ENCODE measurements around the gene RBM45.

Gene RBM45

GRCh38 chr2:178163911-178164310, 51.7 kb downstream of the RBM45 start:
- Mint-ChIP-seq H3K27ac (no peak overlapping the region), H3K36me3 (ENCODE audit: low read depth) (no peaks in the 10 kb centered on the region), H3K27me3 (ENCODE audit: low read depth) (peaks cover 25% of the 10 kb centered on the region), H3K4me1 (ENCODE audit: low read depth) (peaks cover 2% of the 10 kb centered on the region), H3K9me3 (no peaks in the 10 kb centered on the region), H3K4me3 (no peak overlapping the region)

GRCh38 chr2:178173657-178174056, 61.4 kb downstream of the RBM45 start:
- H3K27me3 Mint-ChIP-seq (ENCODE audit: low read depth) = peaks cover 21% of the 10 kb centered on the region

GRCh38 chr2:178177066-178177679, 64.9 kb downstream of the RBM45 start:
- no peak overlapping the region for H3K27ac Mint-ChIP-seq
- no peaks in the 10 kb centered on the region for H3K9me3 Mint-ChIP-seq
- H3K4me1 Mint-ChIP-seq (ENCODE audit: low read depth) = no peaks in the 10 kb centered on the region
- H3K27me3 Mint-ChIP-seq (ENCODE audit: low read depth) = peaks cover 15% of the 10 kb centered on the region
- H3K4me3 Mint-ChIP-seq = no peak overlapping the region
- no peaks in the 10 kb centered on the region for H3K36me3 Mint-ChIP-seq (ENCODE audit: low read depth)

More at GRCh38 chr2:178173657-178174056, 61.4 kb downstream of the RBM45 start:
- no peak overlapping the region for H3K27ac Mint-ChIP-seq
- H3K9me3 Mint-ChIP-seq = no peaks in the 10 kb centered on the region
- no peak overlapping the region for H3K4me3 Mint-ChIP-seq
- H3K4me1 Mint-ChIP-seq (ENCODE audit: low read depth) = no peaks in the 10 kb centered on the region
- H3K36me3 Mint-ChIP-seq (ENCODE audit: low read depth) = no peaks in the 10 kb centered on the region

All from T-helper 1 cell treated with Interleukin-12 subunit alpha and Interleukin-12 subunit beta and Interleukin-4 antibody, amounts not matched to agents 30 μg/mL and 1 μg/mL, for 36 hours (primary cell).